Mucosa of descending colon (tissue), 3 donors: ENCODE data around the gene ZNF512B. TPM values are rescaled to one million over a fixed set of nuclear protein-coding genes. Genes with fewer than 3 reads are reported as not detected.
"Not testable (repeated sequence)": the region's sequence is repeated elsewhere in the genome, so short reads cannot be mapped to it uniquely, and the experiment has no call there.

Experiments
- ATAC-seq: fragments of 200-7000 bp; cut with Tn5 transposase; one replicate; pipeline ENCODE4 v1.9.1; 2020; ENCODE audit warnings: mild to moderate bottlenecking, moderate library complexity
- DNase-seq, 3 donors: peaks; one replicate each; pipeline ENCODE4 v3.0.0-alpha.2; 2020
- H3K36me3 ChIP-seq: fragments of 200-600 bp; one replicate; pipeline ENCODE4 v1.8.0; 2021; ENCODE audit warnings: low read depth, mild to moderate bottlenecking
- H3K4me1 ChIP-seq: fragments of 200-600 bp; one replicate; pipeline ENCODE4 v1.8.0; 2021; ENCODE audit warnings: low read depth, mild to moderate bottlenecking
- H3K4me3 ChIP-seq: fragments of 200-600 bp; one replicate; pipeline ENCODE4 v1.8.0; 2021; ENCODE audit warnings: mild to moderate bottlenecking
- H3K9me3 ChIP-seq: fragments of 200-600 bp; one replicate; pipeline ENCODE4 v1.8.0; 2021; ENCODE audit warnings: mild to moderate bottlenecking
- intact Hi-C, 2 donors: fragments of 100-400 bp; cut with DNase I in 1 of 2; cut with micrococcal nuclease in 1 of 2; formaldehyde crosslinking; loops; one replicate each; pipeline versions ENCODE4 v1.11.0 to v1.11.1; 2022; cut with DNase I, micrococcal nuclease
- total RNA-seq, 3 donors: library from RNA; stranded (reverse); fragmentation: NEBNext Ultra II Directional in 2 of 3; extraction: Animal tissue kit (Norgen Biotek cat#: 25700) in 2 of 3; gene quantifications; one replicate each; pipeline versions ENCODE4 v1.2.1 to v1.2.4, GENCODE V29; 2021 to 2023
- TF ChIP-seq, protein P1 (sequence below): fragments of 200-600 bp; IDR thresholded peaks from one replicate; pipeline ENCODE4 v1.8.0; 2022; ENCODE audit warnings: antibody characterized with exemption, mild to moderate bottlenecking
- donor health status: DM: no; HTN: no; CAD: no; lungs with moderate emphysema.
- donor health status: DM: no; HTN: no; CAD: no.
- donor health status: DM: no; HTN: yes; CAD: no.

The ZNF512B gene
- total RNA-seq, 3 donors from 2014 or later = 1.8 to 14.7 (median 3.9) TPM

GRCh38 chr20:63974402-63975200 is 4.9 kb upstream of the ZNF512B start:
- Histone ChIP-seq H3K9me3 (no peaks in the 10 kb centered on the region), H3K4me1 (peaks cover 11% of the 10 kb centered on the region), H3K4me3 (no peak overlapping the region), H3K36me3 (no peaks in the 10 kb centered on the region)
- no peak for ATAC-seq
- peak in 1 of 3 donors; percentile 32 for DNase-seq
- TF ChIP-seq, protein P1, sequence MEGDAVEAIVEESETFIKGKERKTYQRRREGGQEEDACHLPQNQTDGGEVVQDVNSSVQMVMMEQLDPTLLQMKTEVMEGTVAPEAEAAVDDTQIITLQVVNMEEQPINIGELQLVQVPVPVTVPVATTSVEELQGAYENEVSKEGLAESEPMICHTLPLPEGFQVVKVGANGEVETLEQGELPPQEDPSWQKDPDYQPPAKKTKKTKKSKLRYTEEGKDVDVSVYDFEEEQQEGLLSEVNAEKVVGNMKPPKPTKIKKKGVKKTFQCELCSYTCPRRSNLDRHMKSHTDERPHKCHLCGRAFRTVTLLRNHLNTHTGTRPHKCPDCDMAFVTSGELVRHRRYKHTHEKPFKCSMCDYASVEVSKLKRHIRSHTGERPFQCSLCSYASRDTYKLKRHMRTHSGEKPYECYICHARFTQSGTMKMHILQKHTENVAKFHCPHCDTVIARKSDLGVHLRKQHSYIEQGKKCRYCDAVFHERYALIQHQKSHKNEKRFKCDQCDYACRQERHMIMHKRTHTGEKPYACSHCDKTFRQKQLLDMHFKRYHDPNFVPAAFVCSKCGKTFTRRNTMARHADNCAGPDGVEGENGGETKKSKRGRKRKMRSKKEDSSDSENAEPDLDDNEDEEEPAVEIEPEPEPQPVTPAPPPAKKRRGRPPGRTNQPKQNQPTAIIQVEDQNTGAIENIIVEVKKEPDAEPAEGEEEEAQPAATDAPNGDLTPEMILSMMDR = no peak
- intact Hi-C loops = loop anchor here (5.0 kb wide), 1 partner anchor 437 kb away; the partner anchor contains the start of gene PTK6 (in 2 of the 2)

DNA sequence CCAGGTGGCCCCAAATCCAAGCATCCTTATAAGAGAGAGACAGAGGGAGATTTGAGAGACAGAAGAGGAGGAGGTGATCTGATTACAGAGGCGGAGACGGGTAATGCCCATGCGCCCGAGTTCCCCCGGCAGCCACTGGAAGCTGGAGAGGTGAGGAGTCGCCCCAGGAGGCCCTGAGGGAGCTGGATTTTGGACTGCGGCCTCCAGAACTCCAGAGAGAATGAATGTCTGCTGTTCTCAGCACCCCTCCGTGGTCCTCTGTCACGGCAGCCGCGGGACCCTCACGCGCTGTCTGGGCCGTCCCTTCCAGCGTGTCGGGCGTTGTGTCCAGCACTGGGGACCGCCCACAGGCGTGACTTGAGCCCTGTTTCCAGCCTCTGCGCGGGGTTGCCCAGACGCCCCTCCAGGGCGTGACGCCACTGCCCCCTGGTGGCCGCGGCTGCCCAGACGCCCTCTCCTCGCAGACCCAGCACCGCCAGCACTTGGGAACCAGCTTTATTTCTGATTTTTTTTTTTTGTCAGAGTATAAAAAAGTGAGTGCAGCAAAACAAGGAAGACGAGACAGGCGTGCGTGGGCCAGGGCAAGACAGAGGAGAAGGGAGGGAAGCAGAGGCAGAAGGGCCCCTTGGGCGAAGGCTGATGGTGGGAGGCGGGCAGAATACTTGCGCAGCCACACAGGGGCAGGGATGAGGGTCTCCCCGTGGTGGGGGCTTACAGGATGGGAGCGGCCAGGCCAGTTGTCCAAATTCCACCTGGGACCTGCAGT is 4.1 kb upstream of the ZNF512B start:
- Histone ChIP-seq H3K4me1 (peaks cover 14% of the 10 kb centered on the region), H3K4me3 (no peak overlapping the region), H3K9me3 (no peaks in the 10 kb centered on the region), H3K36me3 (no peaks in the 10 kb centered on the region)
- intact Hi-C loops = loop anchor here (5.0 kb wide), 1 partner anchor 437 kb away; the partner anchor contains the start of gene PTK6 (in 2 of the 2)
- ATAC-seq (peak; percentile 89), DNase-seq (peak; percentile 87 to 91 (median 88))
- TF ChIP-seq, protein P1 = peak; percentile 98

GRCh38 chr20:63973160-63973479 is 3.4 kb upstream of the ZNF512B start:
- ATAC-seq = no peak
- no peak for DNase-seq
- Histone ChIP-seq H3K36me3 (no peaks in the 10 kb centered on the region), H3K4me1 (peaks cover 12% of the 10 kb centered on the region), H3K4me3 (no peak overlapping the region), H3K9me3 (no peaks in the 10 kb centered on the region)
- intact Hi-C loops = loop anchor here (5.0 kb wide), 1 partner anchor 436 kb away; the partner anchor contains the start of gene PTK6 (in 2 of the 2)
- TF ChIP-seq, protein P1 = no peak

DNA sequence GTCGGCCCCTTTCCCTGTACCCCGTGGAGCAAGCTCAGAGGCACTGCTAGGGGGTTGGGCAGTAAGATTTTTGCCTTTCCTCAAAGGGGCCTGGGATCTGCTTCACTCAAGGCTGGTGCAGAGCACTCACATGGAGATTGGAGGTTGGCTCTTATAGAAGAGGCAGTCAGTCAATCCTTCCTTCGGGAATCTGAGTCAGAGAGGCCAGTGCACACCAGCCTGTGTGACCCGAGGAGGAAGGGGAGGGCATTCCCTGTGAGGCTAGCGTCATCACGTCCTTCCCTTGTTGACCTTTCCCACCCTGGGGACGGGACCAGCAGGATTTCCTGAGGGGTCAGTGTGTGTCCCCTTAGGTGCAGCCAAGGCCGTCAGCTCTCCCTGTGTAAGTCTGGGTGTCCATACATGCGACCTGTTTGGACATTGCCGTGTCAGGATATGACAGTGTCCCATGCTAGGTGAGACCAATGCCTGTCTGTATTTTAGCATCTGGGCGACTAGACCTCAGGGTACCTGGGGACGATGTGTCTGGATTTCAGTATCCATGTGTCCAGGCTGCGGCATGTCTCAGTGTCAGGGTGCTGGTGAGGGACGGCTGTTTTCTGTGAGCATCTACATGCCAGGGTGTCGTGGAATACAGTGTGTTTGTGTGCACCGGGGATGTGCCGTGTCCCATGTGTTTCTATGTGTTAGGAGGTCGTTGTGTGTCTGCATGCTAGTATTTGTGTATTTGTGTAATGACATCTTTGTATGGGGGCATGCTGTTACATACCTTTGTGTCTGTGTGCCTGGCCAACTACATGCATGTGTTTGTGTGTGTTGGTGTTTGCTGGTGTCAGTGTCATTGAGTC is 2.8 kb upstream of the ZNF512B start:
- no peak for ATAC-seq
- intact Hi-C loops = loop anchor here (5.0 kb wide), 1 partner anchor 435 kb away; the partner anchor contains the start of gene PTK6 (in 2 of the 2)
- TF ChIP-seq, protein P1 = no peak
- no peak overlapping the region for H3K4me3 ChIP-seq
- DNase-seq = peak in 1 of 3 donors; percentile 21
- H3K4me1 ChIP-seq = peaks cover 11% of the 10 kb centered on the region
- H3K9me3 ChIP-seq = no peaks in the 10 kb centered on the region
- no peaks in the 10 kb centered on the region for H3K36me3 ChIP-seq

DNA sequence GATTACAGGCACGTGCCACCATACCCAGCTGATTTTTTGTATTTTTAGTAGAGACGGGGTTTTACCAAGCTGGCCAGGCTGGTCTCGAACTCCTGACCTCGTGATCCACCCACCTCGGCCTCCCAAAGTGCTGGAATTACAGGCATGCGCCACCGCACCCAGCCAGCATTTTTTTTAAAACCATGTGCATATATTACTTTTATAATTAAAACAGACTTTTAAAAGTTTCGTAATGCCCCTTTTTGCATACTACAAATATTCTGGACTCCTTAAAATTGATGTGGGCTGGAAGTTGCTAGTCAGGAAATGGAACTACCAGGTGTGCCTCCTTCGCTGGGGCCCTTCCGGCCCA is 2.2 kb upstream of the ZNF512B start:
- intact Hi-C loops = loop anchor here (5.0 kb wide), 1 partner anchor 435 kb away; the partner anchor contains the start of gene PTK6 (in 2 of the 2)
- peaks cover 11% of the 10 kb centered on the region for H3K4me1 ChIP-seq
- ATAC-seq, H3K36me3 ChIP-seq, H3K9me3 ChIP-seq, DNase-seq, H3K4me3 ChIP-seq: not testable (repeated sequence)
